Measurements from ENCODE around the gene CLPX. TPM values are rescaled to one million over a fixed set of nuclear protein-coding genes. Genes with fewer than 3 reads are reported as not detected.
"Not testable (repeated sequence)": the region's sequence is repeated elsewhere in the genome, so short reads cannot be mapped to it uniquely, and the experiment has no call there.

The CLPX gene
- total and polyA plus RNA-seq, 2 experiments from 2014 or later = 20.0 to 53.5 TPM

GRCh38 chr15:65231306-65231705 lies 46.2 kb upstream of the CLPX start:
- H4K20me1 ChIP-seq (ENCODE audit: insufficient read depth, poor library complexity, severe bottlenecking) = no peaks in the 10 kb centered on the region
- no peak overlapping the region for H2AFZ ChIP-seq
- H3K9me3 ChIP-seq (ENCODE audit: low read depth) = no peaks in the 10 kb centered on the region
- no peaks in the 10 kb centered on the region for H3K79me2 ChIP-seq
- H3K36me3 ChIP-seq (replicated peaks; ENCODE audit: insufficient read depth, low read depth) = no peaks in the 10 kb centered on the region
- no peak overlapping the region for H3K4me3 ChIP-seq
- no peak overlapping the region for H3K27ac ChIP-seq
- TF ChIP-seq EZH2 (IDR thresholded peaks at IDR 0.05; ENCODE audit: borderline replicate concordance) (no peak), CTCF (IDR thresholded peaks at IDR 0.05; ENCODE audit: poor library complexity) (no peak), EZH2phosphoT487 (IDR thresholded peaks at IDR 0.05; ENCODE audit: low read depth, severe bottlenecking, unreplicated experiment) (no peak)
- H3K4me1 ChIP-seq (ENCODE audit: insufficient read depth) = peaks cover under 1% of the 10 kb centered on the region
- WGBS (ENCODE audit: low lambda C conversion rate, missing lambda C conversion rate) = 89% methylated on average over 10 of the region's 10 CpGs
- no peaks in the 10 kb centered on the region for H3K27me3 ChIP-seq
- no peak overlapping the region for H3K4me2 ChIP-seq
- DNase-seq (ENCODE audit: low spot score) = no peak
- H3K9me2 ChIP-seq (replicated peaks; ENCODE audit: insufficient read depth) = no peaks in the 10 kb centered on the region

GRCh38 chr15:65226901-65227300 lies 41.8 kb upstream of the CLPX start:
- H3K4me2 ChIP-seq; H3K4me1 ChIP-seq (ENCODE audit: insufficient read depth); H4K20me1 ChIP-seq (ENCODE audit: insufficient read depth, poor library complexity, severe bottlenecking); H3K4me3 ChIP-seq; H3K9me2 ChIP-seq (replicated peaks; ENCODE audit: insufficient read depth); H3K9me3 ChIP-seq (ENCODE audit: low read depth); H3K36me3 ChIP-seq (replicated peaks; ENCODE audit: insufficient read depth, low read depth); H2AFZ ChIP-seq; H3K79me2 ChIP-seq; DNase-seq (ENCODE audit: low spot score); H3K27me3 ChIP-seq: not testable (repeated sequence)
- H3K27ac ChIP-seq = peak overlapping the region; percentile 87
- 45% methylated on average over 2 of the region's 10 CpGs for WGBS (ENCODE audit: low lambda C conversion rate, missing lambda C conversion rate)

DNA sequence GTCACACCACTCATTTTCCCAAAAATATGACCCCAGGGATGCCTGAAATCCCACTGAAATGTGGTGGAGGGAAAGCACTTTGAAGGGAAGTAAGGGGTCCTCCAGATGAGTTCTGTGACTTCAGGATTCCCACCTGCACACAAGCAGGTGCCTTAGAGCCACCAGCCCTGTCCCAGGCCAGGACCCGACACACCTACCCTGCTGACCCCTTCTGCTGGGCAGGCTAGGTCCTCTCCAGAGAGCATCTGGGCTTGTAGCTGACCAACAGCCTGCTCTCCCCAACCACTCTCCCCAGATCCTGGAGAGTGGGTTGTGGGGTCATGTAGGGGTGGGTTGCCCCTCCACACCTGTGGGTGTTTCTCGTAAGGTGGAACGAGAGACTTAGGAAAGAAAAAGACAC lies 41.1 kb upstream of the CLPX start:
- Histone ChIP-seq H3K9me3 (ENCODE audit: low read depth) (no peaks in the 10 kb centered on the region), H3K36me3 (replicated peaks; ENCODE audit: insufficient read depth, low read depth) (no peaks in the 10 kb centered on the region), H3K4me3 (no peak overlapping the region), H3K9me2 (replicated peaks; ENCODE audit: insufficient read depth) (no peaks in the 10 kb centered on the region), H2AFZ (no peak overlapping the region), H3K4me1 (ENCODE audit: insufficient read depth) (peaks cover 10% of the 10 kb centered on the region), H3K27ac (peak overlapping the region; percentile 73), H3K79me2 (no peaks in the 10 kb centered on the region), H3K27me3 (no peaks in the 10 kb centered on the region), H3K4me2 (no peak overlapping the region), H4K20me1 (ENCODE audit: insufficient read depth, poor library complexity, severe bottlenecking) (no peaks in the 10 kb centered on the region)
- 84% methylated on average over 3 of the region's 3 CpGs for WGBS (ENCODE audit: low lambda C conversion rate, missing lambda C conversion rate)
- TF ChIP-seq EZH2 (IDR thresholded peaks at IDR 0.05; ENCODE audit: borderline replicate concordance) (no peak), CTCF (IDR thresholded peaks at IDR 0.05; ENCODE audit: poor library complexity) (no peak), EZH2phosphoT487 (IDR thresholded peaks at IDR 0.05; ENCODE audit: low read depth, severe bottlenecking, unreplicated experiment) (no peak)
- DNase-seq (ENCODE audit: low spot score) = no peak

DNA sequence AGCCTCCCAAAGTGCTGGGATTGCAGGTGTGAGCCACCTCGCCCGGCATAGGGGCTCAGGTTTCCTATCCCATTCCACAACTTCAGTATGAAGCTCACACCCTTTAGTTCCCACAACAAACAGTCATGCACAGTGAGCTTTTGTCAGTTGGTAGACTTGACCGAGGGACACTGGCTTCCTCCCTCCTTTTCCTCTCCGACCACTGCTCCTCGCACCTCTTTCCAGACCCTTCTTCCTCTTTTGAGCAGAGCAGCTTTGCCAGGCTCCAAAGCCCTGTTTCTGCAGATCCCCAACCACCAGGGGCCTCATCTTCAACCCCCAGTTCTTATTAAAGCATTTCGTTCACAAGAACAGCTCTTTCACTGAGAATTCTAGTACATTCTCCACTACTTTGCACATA lies 38.9 kb upstream of the CLPX start:
- H3K4me1 ChIP-seq (ENCODE audit: insufficient read depth) = peaks cover 11% of the 10 kb centered on the region
- no peak for DNase-seq (ENCODE audit: low spot score)
- no peaks in the 10 kb centered on the region for H3K36me3 ChIP-seq (replicated peaks; ENCODE audit: insufficient read depth, low read depth)
- no peaks in the 10 kb centered on the region for H4K20me1 ChIP-seq (ENCODE audit: insufficient read depth, poor library complexity, severe bottlenecking)
- H2AFZ ChIP-seq = no peak overlapping the region
- H3K9me3 ChIP-seq (ENCODE audit: low read depth) = no peaks in the 10 kb centered on the region
- no peaks in the 10 kb centered on the region for H3K9me2 ChIP-seq (replicated peaks; ENCODE audit: insufficient read depth)
- no peaks in the 10 kb centered on the region for H3K79me2 ChIP-seq
- H3K4me3 ChIP-seq = no peak overlapping the region
- no peak overlapping the region for H3K27ac ChIP-seq
- 95% methylated on average over 6 of the region's 6 CpGs for WGBS (ENCODE audit: low lambda C conversion rate, missing lambda C conversion rate)
- H3K4me2 ChIP-seq = no peak overlapping the region
- H3K27me3 ChIP-seq = no peaks in the 10 kb centered on the region
- TF ChIP-seq CTCF (IDR thresholded peaks at IDR 0.05; ENCODE audit: poor library complexity) (no peak), EZH2phosphoT487 (IDR thresholded peaks at IDR 0.05; ENCODE audit: low read depth, severe bottlenecking, unreplicated experiment) (no peak), EZH2 (IDR thresholded peaks at IDR 0.05; ENCODE audit: borderline replicate concordance) (no peak)
